Measurements from ENCODE around the gene CD27. TPM values are rescaled to one million over a fixed set of nuclear protein-coding genes. Genes with fewer than 3 reads are reported as not detected.
"Not testable (repeated sequence)": the region's sequence is repeated elsewhere in the genome, so short reads cannot be mapped to it uniquely, and the experiment has no call there.

Gene CD27
- total RNA-seq, 1 experiment from 2014 or later = 0.28 TPM

- H3K27ac Mint-ChIP-seq; H3K4me3 Mint-ChIP-seq; POLR2A ChIA-PET; ATAC-seq; H3K27me3 Mint-ChIP-seq (ENCODE audit: low read depth); H3K9me3 Mint-ChIP-seq; H3K36me3 Mint-ChIP-seq; DNase-seq (ENCODE audit: low spot score): not testable (repeated sequence)
- H3K4me1 Mint-ChIP-seq = peaks cover 17% of the 10 kb centered on the region
- CTCF ChIA-PET = interaction anchor here (7.1 kb wide), 1 partner anchor 38 kb away, joined by 77 read pairs; no protein-coding TSS in a partner anchor
Observed at GRCh38 chr12:6427796-6428195, 17.0 kb upstream of the CD27 start.

GRCh38 chr12:6428326-6428725, 16.4 kb upstream of the CD27 start:
- peaks cover 19% of the 10 kb centered on the region for H3K4me1 Mint-ChIP-seq
- TF ChIP-seq CDX4 (CRISPR knock-in tag; IDR thresholded peaks at IDR 0.05; ENCODE audit: borderline replicate concordance) = no peak
- TF ChIP-seq USF2 (CRISPR knock-in tag; IDR thresholded peaks at IDR 0.05) = no peak
- no peak for TF ChIP-seq ETV6 (CRISPR knock-in tag; IDR thresholded peaks at IDR 0.05)
- no peak for TF ChIP-seq EMX1 (CRISPR knock-in tag; IDR thresholded peaks at IDR 0.05)
- no peak for TF ChIP-seq CREB1 (CRISPR knock-in tag; IDR thresholded peaks at IDR 0.05)
- TF ChIP-seq FOXP4 (CRISPR knock-in tag; IDR thresholded peaks at IDR 0.05) = no peak
- TF ChIP-seq SP1 (CRISPR knock-in tag; conservative IDR thresholded peaks at IDR 0.05) = no peak
- no peak for TF ChIP-seq ZBTB43 (CRISPR knock-in tag; IDR thresholded peaks at IDR 0.05)
- TF ChIP-seq GRHL2 (CRISPR knock-in tag; IDR thresholded peaks at IDR 0.05; ENCODE audit: insufficient replicate concordance, severe bottlenecking) = no peak
- TF ChIP-seq GABPB1 (CRISPR knock-in tag; IDR thresholded peaks at IDR 0.05) = no peak
- TF ChIP-seq HMGXB4 (CRISPR knock-in tag; IDR thresholded peaks at IDR 0.05) = no peak
- no peak for TF ChIP-seq FOXK1 (CRISPR knock-in tag; IDR thresholded peaks at IDR 0.05)
- no peak for TF ChIP-seq ZNF396 (CRISPR knock-in tag; IDR thresholded peaks at IDR 0.05; ENCODE audit: borderline replicate concordance)
- TF ChIP-seq JUN (CRISPR knock-in tag; IDR thresholded peaks at IDR 0.05) = no peak
- TF ChIP-seq NFYB (CRISPR knock-in tag; conservative IDR thresholded peaks at IDR 0.05; ENCODE audit: low read depth) = no peak
- TF ChIP-seq OVOL2 (CRISPR knock-in tag; IDR thresholded peaks at IDR 0.05; ENCODE audit: borderline replicate concordance) = no peak
- TF ChIP-seq NR1H2 (CRISPR knock-in tag; IDR thresholded peaks at IDR 0.05) = no peak
- TF ChIP-seq ZMAT4 (CRISPR knock-in tag; IDR thresholded peaks at IDR 0.05) = no peak
- TF ChIP-seq ATF1 (CRISPR knock-in tag; IDR thresholded peaks at IDR 0.05) = no peak
- H3K36me3 Mint-ChIP-seq = no peaks in the 10 kb centered on the region
- H3K4me3 Mint-ChIP-seq = no peak overlapping the region
- ChIA-PET CTCF (interaction anchor here (7.1 kb wide), 1 partner anchor 37 kb away, joined by 77 read pairs; no protein-coding TSS in a partner anchor), POLR2A (no interaction called here)
- no peak overlapping the region for H3K27ac Mint-ChIP-seq
- no peaks in the 10 kb centered on the region for H3K9me3 Mint-ChIP-seq
- ATAC-seq = no peak
- no peak for DNase-seq (ENCODE audit: low spot score)
- H3K27me3 Mint-ChIP-seq (ENCODE audit: low read depth) = no peaks in the 10 kb centered on the region; the same call in none of the 2 replicates
